ENCODE results near the gene VDAC1.
"Not testable (repeated sequence)": the region's sequence is repeated elsewhere in the genome, so short reads cannot be mapped to it uniquely, and the experiment has no call there.

VDAC1 gene

GRCh38 chr5:133963493-133964128, 41.2 kb downstream of the VDAC1 start:
- DNase-seq = no peak

GRCh38 chr5:133962801-133963476, 41.8 kb downstream of the VDAC1 start:
- no peak for DNase-seq

- DNase-seq = no peak
Observed at GRCh38 chr5:133962131-133962530, 42.6 kb downstream of the VDAC1 start.

GRCh38 chr5:133959643-133960042, 45.1 kb downstream of the VDAC1 start:
- DNase-seq = no peak

- no peak for DNase-seq
Observed at GRCh38 chr5:133957591-133957990, 47.2 kb downstream of the VDAC1 start.

GRCh38 chr5:133957080-133957479, 47.7 kb downstream of the VDAC1 start:
- no peak for DNase-seq

- DNase-seq = not testable (repeated sequence)
Observed at GRCh38 chr5:133956196-133956595, 48.6 kb downstream of the VDAC1 start.

- DNase-seq = no peak
Observed at GRCh38 chr5:133953568-133954145, 51.1 kb downstream of the VDAC1 start.

GRCh38 chr5:133952729-133953567, 51.8 kb downstream of the VDAC1 start:
- DNase-seq = no peak

GRCh38 chr5:133950821-133951612, 53.8 kb downstream of the VDAC1 start:
- DNase-seq = no peak

GRCh38 chr5:133948721-133949120, 56.1 kb downstream of the VDAC1 start:
- no peak for DNase-seq

GRCh38 chr5:133947431-133947841, 57.3 kb downstream of the VDAC1 start:
- DNase-seq = no peak

- DNase-seq = no peak
Observed at GRCh38 chr5:133945568-133945967, 59.2 kb downstream of the VDAC1 start.

GRCh38 chr5:133944263-133945185, 60.3 kb downstream of the VDAC1 start:
- peak; percentile 85 for DNase-seq

- DNase-seq = no peak
Observed at GRCh38 chr5:133943475-133943817, 61.3 kb downstream of the VDAC1 start.

- no peak for DNase-seq
Observed at GRCh38 chr5:133942614-133943474, 61.9 kb downstream of the VDAC1 start.

- DNase-seq = no peak
Observed at GRCh38 chr5:133941456-133942196, 63.1 kb downstream of the VDAC1 start.

- DNase-seq = peak; percentile 4
Observed at GRCh38 chr5:133939668-133940067, 65.1 kb downstream of the VDAC1 start.

- no peak for DNase-seq
Observed at GRCh38 chr5:133938929-133939328, 65.8 kb downstream of the VDAC1 start.
